HCT116 (cell line): ENCODE measurements around the gene SOBP. TPM values are rescaled to one million over a fixed set of nuclear protein-coding genes. Genes with fewer than 3 reads are reported as not detected.

Source experiments
- ATAC-seq: fragments of 200-7000 bp; cut with Tn5 transposase; 2 replicates; pipeline ENCODE4 v1.9.1; 2020; ENCODE audit warnings: mild to moderate bottlenecking, moderate library complexity
- BruUV-seq: library from RNA; stranded (reverse); fragments of 400-500 nt; replicated peaks from 2 replicates; lab custom pipeline; 2021; lab: Mats Ljungman, UMichigan
- CTCF ChIA-PET: fragments of 300-600 bp; sonication (Branson Sonifier 250); formaldehyde crosslinking; loops from one replicate; lab custom pipeline; 2021; ENCODE audit warnings: antibody characterized with exemption; lab: Charles Lee
- POLR2A ChIA-PET: fragments of 300-600, 350-600 bp; sonication (Branson Sonifier 250); formaldehyde crosslinking; loops from one replicate; lab custom pipeline; 2021; ENCODE audit warnings: antibody characterized with exemption; lab: Charles Lee
- RAD21 ChIA-PET, 2 experiments: fragments of 300-600 bp; sonication (Branson Sonifier 250); formaldehyde crosslinking; loops; one replicate each; lab custom pipeline; 2023; ENCODE audit warnings: low total read pairs in 2 of 2; ENCODE audit not compliant: uncharacterized antibody in 2 of 2, unreplicated experiment in 2 of 2, low non-redundant PET in 1 of 2; lab: Charles Lee
- DNase-seq: peaks from one replicate; pipeline ENCODE4 v3.0.0-alpha.2; 2010; ENCODE audit warnings: low read depth, low spot score
- H2AFZ ChIP-seq: fragments of 200-600 bp; shearing (Covaris generic), sonication (generic); 2 replicates; pipeline ENCODE4 v1.6.1; 2017; ENCODE audit warnings: low read depth, mixed run types, mixed read lengths, antibody characterized with exemption, low read length; ENCODE audit not compliant: poor library complexity, severe bottlenecking
- H3K27ac ChIP-seq: 2 replicates; pipeline ENCODE4 v1.5.1; 2012; ENCODE audit warnings: low read depth, low read length
- H3K27me3 ChIP-seq: fragments of 200-600 bp; sonication (generic); 2 replicates; pipeline ENCODE4 v1.6.1; 2016; ENCODE audit warnings: mixed run types, low read length, mixed read lengths; ENCODE audit not compliant: insufficient read depth
- H3K36me3 ChIP-seq, 2 experiments: fragments of 200-500 bp in 1 of 2; fragments of 200-600 bp in 1 of 2; sonication (Bioruptor generic) in 1 of 2; sonication (generic) in 1 of 2; 2 replicates each; pipeline versions ENCODE4 v1.5.1 to v1.6.1; 2014 to 2016; ENCODE audit warnings: low read length in 2 of 2, inconsistent platforms in 1 of 2, mixed read lengths in 1 of 2, mixed run types in 1 of 2; ENCODE audit not compliant: insufficient read depth in 2 of 2, control insufficient read depth in 1 of 2
- H3K4me1 ChIP-seq, 2 experiments: fragments of 200-600 bp in 1 of 2; sonication (generic) in 1 of 2; 2 replicates each; pipeline versions ENCODE4 v1.5.1 to v1.6.1; 2012 to 2017; ENCODE audit warnings: low read length in 2 of 2, inconsistent platforms in 1 of 2, mild to moderate bottlenecking in 1 of 2, mixed read lengths in 1 of 2, mixed run types in 1 of 2, moderate library complexity in 1 of 2; ENCODE audit not compliant: insufficient read depth in 2 of 2, control insufficient read depth in 1 of 2
- H3K4me2 ChIP-seq: fragments of 200-600 bp; sonication (generic); 2 replicates; pipeline ENCODE4 v1.6.1; 2017; ENCODE audit warnings: mixed run types, low read length, mixed read lengths
- H3K4me3 ChIP-seq, 2 experiments: fragments of 200-600 bp in 1 of 2; sonication (generic) in 1 of 2; replicated peaks in 1 of 2; 2 replicates each; pipeline ENCODE4 v1.5.1; 2011 to 2016; ENCODE audit warnings: low read length in 2 of 2, control low read depth in 1 of 2, low read depth in 1 of 2, mild to moderate bottlenecking in 1 of 2, mixed read lengths in 1 of 2, mixed run types in 1 of 2
- H3K79me2 ChIP-seq: fragments of 200-600 bp; sonication (generic); 2 replicates; pipeline ENCODE4 v1.6.1; 2017; ENCODE audit warnings: mild to moderate bottlenecking, mixed run types, low read length, moderate library complexity, mixed read lengths; ENCODE audit not compliant: insufficient read depth
- H3K9ac ChIP-seq: fragments of 200-600 bp; sonication (generic); 2 replicates; pipeline ENCODE4 v1.6.1; 2016; ENCODE audit warnings: low read length, mixed read lengths
- H3K9me2 ChIP-seq: fragments of 200-600 bp; sonication (generic), shearing (Covaris generic); 2 replicates; pipeline ENCODE4 v1.6.1; 2017; ENCODE audit warnings: mixed run types, mild to moderate bottlenecking, moderate library complexity; ENCODE audit not compliant: insufficient read depth
- H3K9me3 ChIP-seq, 2 experiments: fragments of 200-500 bp in 1 of 2; fragments of 200-600 bp in 1 of 2; sonication (Bioruptor generic) in 1 of 2; sonication (generic) in 1 of 2; 2 replicates each; pipeline ENCODE4 v1.6.1; 2014 to 2017; ENCODE audit warnings: low read length in 2 of 2, mixed read lengths in 2 of 2, inconsistent platforms in 1 of 2, low read depth in 1 of 2, mild to moderate bottlenecking in 1 of 2, mixed run types in 1 of 2, moderate library complexity in 1 of 2; ENCODE audit not compliant: control insufficient read depth in 1 of 2, insufficient read depth in 1 of 2
- H4K20me1 ChIP-seq: fragments of 200-600 bp; sonication (generic), shearing (Covaris generic); 2 replicates; pipeline ENCODE4 v1.6.1; 2017; ENCODE audit warnings: mixed run types, mild to moderate bottlenecking, moderate library complexity; ENCODE audit not compliant: insufficient read depth
- CBX3 ChIP-seq: IDR thresholded peaks from 2 replicates; pipeline ENCODE4 v1.6.1; 2012; ENCODE audit warnings: low read depth
- CTCF ChIP-seq, 3 experiments: fragments of 200-600 bp in 1 of 3; sonication (generic) in 1 of 3; IDR thresholded peaks in 2 of 3; conservative IDR thresholded peaks in 1 of 3; 2 replicates each; pipeline ENCODE4 v1.5.1; 2012 to 2017; ENCODE audit warnings: low read depth in 2 of 3, low read length in 2 of 3, antibody characterized with exemption in 1 of 3, borderline replicate concordance in 1 of 3, control low read depth in 1 of 3, mild to moderate bottlenecking in 1 of 3, mixed read lengths in 1 of 3, mixed run types in 1 of 3, moderate library complexity in 1 of 3; ENCODE audit not compliant: insufficient read depth in 1 of 3
- EGR1 ChIP-seq: IDR thresholded peaks from 2 replicates; pipeline ENCODE4 v1.6.1; 2012; ENCODE audit warnings: low read depth
- JUND ChIP-seq: IDR thresholded peaks from 2 replicates; pipeline ENCODE4 v1.6.1; 2012
- RAD21 ChIP-seq: IDR thresholded peaks from 2 replicates; pipeline ENCODE4 v1.6.1; 2012; ENCODE audit warnings: low read depth, mild to moderate bottlenecking
- SIN3A ChIP-seq: IDR thresholded peaks from 2 replicates; pipeline ENCODE4 v1.6.1; 2012; ENCODE audit warnings: low read depth
- SRF ChIP-seq: IDR thresholded peaks from 2 replicates; pipeline ENCODE4 v1.6.1; 2012; ENCODE audit warnings: low read depth
- TCF7L2 ChIP-seq: IDR thresholded peaks from 2 replicates; pipeline ENCODE4 v1.7.0; 2011; ENCODE audit warnings: borderline replicate concordance, inconsistent platforms; ENCODE audit not compliant: insufficient read depth, insufficient read length; ENCODE audit errors: extremely low read depth
- YY1 ChIP-seq: IDR thresholded peaks from 2 replicates; pipeline ENCODE4 v1.6.1; 2011; ENCODE audit warnings: low read length, low read depth, moderate library complexity, mild to moderate bottlenecking; ENCODE audit not compliant: insufficient replicate concordance; ENCODE audit errors: extremely low read depth
- intact Hi-C: fragments of 100-400 bp; cut with micrococcal nuclease; formaldehyde crosslinking; loops from 2 replicates; pipeline ENCODE4 v1.10.0; 2022
- total RNA-seq: library from RNA; stranded (reverse); gene quantifications from one replicate; pipeline ENCODE4 v1.2.1, GENCODE V29; 2021; ENCODE audit not compliant: unreplicated experiment

SOBP gene
- total RNA-seq, 1 experiment from 2014 or later, result 2.6 TPM

GRCh38 chr6:107547451-107547840 lies 57.5 kb downstream of the SOBP start:
- ChIA-PET RAD21 (no interaction called here), CTCF (no interaction called here), POLR2A (no interaction called here)
- Histone ChIP-seq H3K27ac (no peak overlapping the region), H3K4me1 (no peaks in the 10 kb centered on the region), H2AFZ (no peak overlapping the region), H3K4me2 (no peak overlapping the region), H3K36me3 (no peaks in the 10 kb centered on the region), H3K9me2 (no peaks in the 10 kb centered on the region; the same call in 1 of the 2 replicates), H3K9ac (no peak overlapping the region), H3K27me3 (no peaks in the 10 kb centered on the region), H4K20me1 (no peaks in the 10 kb centered on the region), H3K4me3 (no peak overlapping the region), H3K9me3 (no peaks in the 10 kb centered on the region), H3K79me2 (no peaks in the 10 kb centered on the region)
- no peak for DNase-seq
- intact Hi-C loops, result no loop called here
- no peak for ATAC-seq
- no TSS peak for BruUV-seq
- TF ChIP-seq SIN3A (no peak), EGR1 (no peak), RAD21 (no peak), TCF7L2 (no peak), CTCF (IDR thresholded peaks at IDR 0.05 in 2 of 3, conservative IDR thresholded peaks at IDR 0.05 in 1 of 3; ENCODE audit: borderline replicate concordance in 1 of 3, insufficient read depth in 1 of 3, low read depth in 2 of 3, low read length in 2 of 3) (no peak), SRF (no peak), CBX3 (no peak), YY1 (no peak), JUND (no peak)
